BE2C (cell line): ENCODE results near the gene TNFAIP8L1.

Experiments
- DNase-seq: peaks from one replicate; pipeline ENCODE4 v3.0.0-alpha.2; 2020
- H3K27me3 ChIP-seq: fragments of 250-450 bp; sonication (Bioruptor Pico); 2 replicates; pipeline ENCODE4 v1.5.1; 2020; ENCODE audit warnings: mild to moderate bottlenecking
- H3K36me3 ChIP-seq: fragments of 250-450 bp; sonication (Bioruptor Pico); 2 replicates; pipeline ENCODE4 v1.5.1; 2020; ENCODE audit warnings: mild to moderate bottlenecking
- H3K4me1 ChIP-seq: fragments of 250-450 bp; sonication (Bioruptor Pico); 2 replicates; pipeline ENCODE4 v1.5.1; 2020
- H3K4me3 ChIP-seq: 2 replicates; pipeline ENCODE4 v1.5.1; 2011; ENCODE audit warnings: low read depth, low read length
- H3K9me3 ChIP-seq: fragments of 250-450 bp; sonication (Bioruptor Pico); 2 replicates; pipeline ENCODE4 v1.5.1; 2020
- TF ChIP-seq, protein P1 (sequence below): IDR thresholded peaks from 2 replicates; pipeline ENCODE4 v1.5.1; 2012; ENCODE audit warnings: mild to moderate bottlenecking, low read depth, low read length

Gene TNFAIP8L1

DNA sequence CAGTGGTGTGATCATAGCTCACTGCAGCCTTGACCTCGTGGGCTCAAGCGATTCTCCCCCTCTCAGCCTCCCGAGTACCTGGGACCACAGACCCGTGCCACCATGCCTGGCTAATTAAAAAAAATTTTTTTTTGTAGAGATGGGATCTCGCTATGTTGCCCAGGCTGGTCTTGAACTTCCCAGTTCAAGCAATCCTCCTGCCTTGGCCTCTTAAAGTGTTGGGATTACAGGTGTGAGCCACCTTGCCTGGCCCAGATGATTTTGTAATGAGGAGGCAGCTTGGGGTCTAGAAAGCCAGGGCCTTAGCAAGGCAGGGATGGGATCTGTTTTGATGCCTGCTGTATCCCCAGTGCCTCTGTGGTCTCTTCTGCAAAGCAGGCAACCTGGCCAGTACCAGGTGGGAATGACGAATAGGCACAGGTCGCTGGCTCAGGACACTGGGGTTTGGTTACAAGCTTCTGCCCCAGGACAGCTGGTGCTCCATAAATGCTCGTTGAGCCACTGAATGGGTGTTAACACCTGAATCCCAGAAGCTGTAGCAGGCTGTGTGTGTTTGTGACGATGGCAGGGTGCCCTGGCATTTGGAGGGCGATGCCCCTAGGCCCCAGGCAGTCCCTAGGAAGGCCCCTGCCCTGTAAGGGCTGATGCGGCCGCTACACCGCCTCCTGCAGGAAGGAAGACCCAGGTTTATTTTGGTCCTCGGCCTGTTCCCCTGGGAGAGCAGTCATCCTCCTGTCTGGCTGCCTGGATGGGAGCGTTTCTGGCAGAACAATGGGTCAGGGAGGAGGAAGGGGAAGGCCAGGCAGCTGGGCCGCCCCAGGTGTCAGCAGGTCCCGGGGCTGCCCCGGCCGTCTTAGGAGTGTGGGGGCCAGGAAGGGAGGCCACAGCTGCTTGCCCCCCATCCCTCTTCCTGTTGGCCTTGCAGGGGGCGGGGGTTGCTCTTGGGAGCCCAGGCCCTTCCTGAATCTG lies 8.6 kb downstream of the TNFAIP8L1 start:
- Histone ChIP-seq H3K4me3 (no peak overlapping the region), H3K9me3 (no peaks in the 10 kb centered on the region), H3K4me1 (no peaks in the 10 kb centered on the region), H3K27me3 (no peaks in the 10 kb centered on the region), H3K36me3 (no peaks in the 10 kb centered on the region)
- DNase-seq, result peak; percentile 34
- TF ChIP-seq, protein P1, sequence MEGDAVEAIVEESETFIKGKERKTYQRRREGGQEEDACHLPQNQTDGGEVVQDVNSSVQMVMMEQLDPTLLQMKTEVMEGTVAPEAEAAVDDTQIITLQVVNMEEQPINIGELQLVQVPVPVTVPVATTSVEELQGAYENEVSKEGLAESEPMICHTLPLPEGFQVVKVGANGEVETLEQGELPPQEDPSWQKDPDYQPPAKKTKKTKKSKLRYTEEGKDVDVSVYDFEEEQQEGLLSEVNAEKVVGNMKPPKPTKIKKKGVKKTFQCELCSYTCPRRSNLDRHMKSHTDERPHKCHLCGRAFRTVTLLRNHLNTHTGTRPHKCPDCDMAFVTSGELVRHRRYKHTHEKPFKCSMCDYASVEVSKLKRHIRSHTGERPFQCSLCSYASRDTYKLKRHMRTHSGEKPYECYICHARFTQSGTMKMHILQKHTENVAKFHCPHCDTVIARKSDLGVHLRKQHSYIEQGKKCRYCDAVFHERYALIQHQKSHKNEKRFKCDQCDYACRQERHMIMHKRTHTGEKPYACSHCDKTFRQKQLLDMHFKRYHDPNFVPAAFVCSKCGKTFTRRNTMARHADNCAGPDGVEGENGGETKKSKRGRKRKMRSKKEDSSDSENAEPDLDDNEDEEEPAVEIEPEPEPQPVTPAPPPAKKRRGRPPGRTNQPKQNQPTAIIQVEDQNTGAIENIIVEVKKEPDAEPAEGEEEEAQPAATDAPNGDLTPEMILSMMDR, result 0 out of 2 replicates have a peak, but pooled peaks have one; percentile 11

DNA sequence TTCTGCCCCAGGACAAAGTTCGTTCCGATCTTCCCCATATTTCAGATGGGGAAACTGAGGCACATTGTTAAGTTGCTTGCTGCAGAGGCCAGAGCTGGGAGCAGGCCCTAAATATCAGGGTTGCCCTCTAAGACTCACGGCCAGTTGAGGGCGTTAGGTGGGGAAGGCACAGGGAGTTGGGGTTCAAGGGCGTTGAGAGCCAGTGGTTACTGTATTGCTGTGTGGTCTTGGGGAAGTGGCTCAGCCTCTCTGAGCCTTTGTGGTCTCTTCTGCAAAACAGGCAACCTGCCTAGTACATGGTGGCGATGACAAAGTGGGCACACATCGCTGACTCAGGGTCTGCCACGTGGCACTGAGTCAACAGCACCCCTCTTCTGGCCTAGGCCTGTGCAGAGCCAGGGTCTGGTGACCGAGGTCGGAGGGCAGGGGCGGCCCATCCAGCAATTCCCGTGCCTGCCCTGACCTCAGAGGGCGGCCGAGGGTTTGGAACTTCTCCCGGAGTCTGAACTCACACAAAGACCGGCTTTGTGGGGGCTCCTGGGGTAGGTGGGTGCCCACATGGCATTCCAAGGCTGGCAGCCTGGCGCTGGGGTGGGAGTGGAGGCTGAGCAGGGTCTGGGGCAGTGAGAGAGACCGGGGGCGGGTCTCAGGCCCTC lies 10.2 kb downstream of the TNFAIP8L1 start:
- Histone ChIP-seq H3K36me3 (peaks cover 3% of the 10 kb centered on the region; the same call in 1 of the 2 replicates), H3K27me3 (no peaks in the 10 kb centered on the region), H3K4me3 (no peak overlapping the region), H3K4me1 (no peaks in the 10 kb centered on the region), H3K9me3 (no peaks in the 10 kb centered on the region)
- TF ChIP-seq, protein P1, result no peak
- DNase-seq, result no peak

DNA sequence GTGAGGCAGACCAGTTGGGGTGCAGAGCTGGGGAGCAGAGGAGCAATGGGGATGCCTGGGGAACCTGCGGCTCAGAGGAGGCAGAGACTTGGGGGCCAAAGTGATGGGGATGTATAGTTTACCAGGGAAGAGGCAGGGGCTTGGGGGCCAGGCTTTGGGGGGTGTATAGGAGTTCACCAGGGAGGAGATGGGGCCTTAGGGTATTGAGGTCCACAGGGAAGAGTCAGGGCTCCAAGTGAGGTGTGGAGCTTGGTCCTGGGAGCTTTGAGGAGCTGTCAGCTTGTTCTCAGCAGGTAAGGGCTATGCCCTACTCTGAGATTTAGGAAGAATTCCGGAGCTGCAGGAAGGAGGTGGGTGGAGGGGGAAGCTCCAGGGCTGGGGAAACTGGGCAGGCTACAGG lies 10.8 kb downstream of the TNFAIP8L1 start:
- TF ChIP-seq, protein P1, result no peak
- Histone ChIP-seq H3K36me3 (peaks cover 4% of the 10 kb centered on the region; the same call in 1 of the 2 replicates), H3K4me3 (no peak overlapping the region), H3K4me1 (no peaks in the 10 kb centered on the region), H3K27me3 (no peaks in the 10 kb centered on the region), H3K9me3 (no peaks in the 10 kb centered on the region)
- DNase-seq, result no peak

DNA sequence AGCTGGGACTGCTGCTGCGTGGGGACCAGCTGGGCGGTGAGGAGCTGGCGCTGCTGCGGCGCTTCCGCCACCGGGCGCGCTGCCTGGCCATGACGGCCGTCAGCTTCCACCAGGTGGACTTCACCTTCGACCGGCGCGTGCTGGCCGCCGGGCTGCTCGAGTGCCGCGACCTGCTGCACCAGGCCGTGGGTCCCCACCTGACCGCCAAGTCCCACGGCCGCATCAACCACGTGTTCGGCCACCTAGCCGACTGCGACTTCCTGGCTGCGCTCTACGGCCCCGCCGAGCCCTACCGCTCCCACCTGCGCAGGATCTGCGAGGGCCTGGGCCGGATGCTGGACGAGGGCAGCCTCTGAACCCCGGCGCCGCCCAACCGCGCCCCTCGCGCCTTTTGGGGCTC lies 12.8 kb downstream of the TNFAIP8L1 start:
- H3K4me3 ChIP-seq, result no peak overlapping the region
- H3K9me3 ChIP-seq, result no peaks in the 10 kb centered on the region
- H3K4me1 ChIP-seq, result no peaks in the 10 kb centered on the region
- TF ChIP-seq, protein P1, result no peak
- no peak for DNase-seq
- H3K27me3 ChIP-seq, result no peaks in the 10 kb centered on the region
- H3K36me3 ChIP-seq, result peaks cover 10% of the 10 kb centered on the region

DNA sequence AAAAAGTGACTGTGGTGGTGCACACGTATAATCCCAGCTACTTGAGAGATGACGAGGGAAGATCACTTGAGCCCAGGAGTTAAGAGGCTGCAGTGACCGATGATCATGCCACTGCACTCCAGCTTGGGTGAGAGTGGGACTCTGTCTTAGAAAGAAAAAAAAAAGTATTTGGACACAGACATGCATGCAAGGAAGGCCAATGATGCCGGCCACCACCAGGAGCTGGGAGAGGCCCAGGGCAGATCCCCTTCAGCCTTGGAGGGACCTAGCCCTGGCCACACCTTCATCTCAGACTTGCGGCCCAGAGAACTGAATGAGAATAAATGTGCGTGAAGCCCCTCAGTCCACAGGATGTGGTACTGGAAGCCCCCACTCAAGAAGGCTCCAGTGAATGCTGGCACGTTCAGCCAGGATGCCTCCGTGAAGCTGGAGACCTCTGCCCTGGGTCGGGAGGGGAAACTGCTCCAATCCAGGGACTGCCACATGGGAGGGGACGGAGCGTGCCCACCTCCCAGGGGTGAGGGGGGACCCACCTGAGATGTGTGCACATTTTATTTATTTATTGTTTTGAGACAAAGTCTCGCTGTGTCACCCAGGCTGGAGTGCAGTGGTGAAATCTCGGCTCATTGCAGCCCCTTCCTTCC lies 14.6 kb downstream of the TNFAIP8L1 start:
- no peaks in the 10 kb centered on the region for H3K4me1 ChIP-seq
- H3K36me3 ChIP-seq, result peaks cover 20% of the 10 kb centered on the region
- H3K4me3 ChIP-seq, result no peak overlapping the region
- no peak for DNase-seq
- no peaks in the 10 kb centered on the region for H3K9me3 ChIP-seq
- H3K27me3 ChIP-seq, result no peaks in the 10 kb centered on the region
- TF ChIP-seq, protein P1, result no peak
